Dermis microvascular lymphatic vessel endothelial cell (primary cell): ENCODE results near the gene ZC3H12C. TPM values are rescaled to one million over a fixed set of nuclear protein-coding genes. Genes with fewer than 3 reads are reported as not detected.

Experiments used
- DNase-seq, 2 donors: peaks; one replicate each; pipeline versions ENCODE4 v3.0.0 to v3.0.0-alpha.2; 2010; ENCODE audit warnings: low read depth in 2 of 2
- total RNA-seq: library from RNA; depleted of rRNA; stranded (reverse); fragments of >200 nt; gene quantifications from 2 replicates; pipeline ENCODE4 v1.2.1, GENCODE V29; 2014

ZC3H12C gene
- total RNA-seq, 1 donor from 2014 or later, result 10.5 TPM

DNA sequence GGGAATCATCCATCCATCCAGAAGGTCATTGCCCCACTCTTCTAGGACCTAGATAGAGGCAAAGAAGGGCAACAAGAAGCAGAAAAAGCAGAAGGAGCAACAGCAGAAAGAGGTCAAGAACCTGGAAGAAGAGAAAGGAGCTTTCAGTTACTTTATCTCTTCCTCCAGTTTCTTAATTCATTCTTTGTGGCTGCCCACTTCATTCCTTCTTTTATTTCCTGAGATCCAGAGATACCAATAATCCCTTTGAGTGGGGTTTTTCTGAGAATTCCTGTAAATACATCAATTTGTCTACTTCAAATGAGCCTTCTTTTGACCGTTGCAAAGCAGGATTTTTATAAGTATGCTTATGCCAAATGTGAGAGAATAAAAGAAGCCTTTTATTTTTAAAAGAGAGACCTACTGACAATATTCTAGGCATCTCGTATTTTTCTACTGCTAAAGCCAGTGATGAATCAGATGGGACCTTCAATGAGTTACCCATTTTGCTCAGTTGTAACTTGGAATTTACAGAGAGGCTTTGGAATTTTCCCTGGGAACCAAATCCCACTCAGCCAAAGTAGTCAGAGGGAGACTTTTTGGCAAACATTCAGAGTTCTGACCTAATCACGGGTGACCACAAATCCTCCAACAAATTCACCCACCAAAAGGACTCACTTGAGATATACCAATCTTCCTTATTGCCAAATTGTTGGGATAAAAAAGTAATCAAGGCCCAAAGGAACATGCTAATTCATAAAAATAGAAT, 54.9 kb downstream of the ZC3H12C start:
- DNase-seq, result peak in 1 of 2 donors; percentile 49

GRCh38 chr11:110148775-110149744, 55.9 kb downstream of the ZC3H12C start:
- DNase-seq, result peak; percentile 64 to 83

GRCh38 chr11:110152199-110152598, 59.0 kb downstream of the ZC3H12C start:
- no peak for DNase-seq

GRCh38 chr11:110153474-110153873, 60.3 kb downstream of the ZC3H12C start:
- DNase-seq, result no peak

- DNase-seq, result no peak
Observed at GRCh38 chr11:110156503-110156902, 63.3 kb downstream of the ZC3H12C start.

DNA sequence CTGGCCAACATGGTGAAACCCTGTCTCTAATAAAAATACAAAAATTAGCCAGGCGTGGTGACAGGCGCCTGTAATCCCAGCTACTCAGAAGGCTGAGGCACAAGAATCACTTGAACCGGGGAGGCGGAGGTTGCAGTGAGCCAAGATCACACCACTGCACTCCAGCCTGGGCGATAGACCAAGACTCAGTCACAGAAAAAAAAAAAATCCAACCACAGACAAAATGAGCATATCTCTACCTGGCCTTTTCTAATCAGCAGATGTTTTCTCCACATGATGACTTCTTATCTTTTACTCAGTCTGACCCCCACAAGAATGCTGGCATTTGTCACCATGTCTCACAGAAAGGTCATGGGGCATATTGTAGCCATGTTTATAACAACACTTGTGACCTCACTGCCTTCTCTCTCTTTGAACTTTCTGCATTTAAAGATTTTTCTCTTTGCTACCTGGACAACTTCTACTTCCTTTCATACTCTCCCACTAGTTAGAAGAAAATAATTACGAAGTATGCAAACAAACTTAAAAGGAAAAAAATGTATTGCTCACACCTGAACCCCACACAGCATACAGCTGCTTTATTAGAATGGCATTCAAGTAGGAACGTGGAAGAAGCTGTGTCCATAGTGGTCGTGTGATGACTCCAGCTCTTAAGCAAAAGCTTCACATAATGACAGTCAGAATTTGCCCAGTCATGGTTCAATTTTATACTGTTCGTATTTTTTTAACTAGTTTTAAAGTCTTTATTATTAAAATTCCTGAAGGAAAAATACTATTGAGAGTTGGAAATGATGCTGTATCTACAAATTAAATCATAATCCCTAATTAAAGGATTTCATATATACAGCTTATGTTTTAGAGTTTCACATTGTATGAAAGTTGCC, 65.4 kb downstream of the ZC3H12C start:
- DNase-seq, result no peak

GRCh38 chr11:110159476-110159875, 66.3 kb downstream of the ZC3H12C start:
- DNase-seq, result no peak

DNA sequence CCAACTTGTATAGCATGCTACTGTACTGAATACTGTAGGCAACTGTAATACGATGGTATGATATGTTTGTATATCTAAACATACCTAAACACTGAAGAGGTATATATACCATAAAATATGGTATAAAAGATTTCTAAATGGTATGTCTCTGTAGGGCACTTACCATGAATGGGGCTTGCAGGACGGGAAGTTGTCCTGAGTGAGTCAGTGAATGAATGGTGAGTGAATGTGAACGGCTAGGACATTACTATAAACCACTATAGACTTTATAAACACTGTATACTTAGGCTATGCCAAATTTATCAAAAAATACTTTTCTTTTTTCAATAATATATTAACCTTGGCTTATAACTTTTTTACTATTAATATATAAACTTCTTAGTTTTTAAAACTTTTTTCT, 66.8 kb downstream of the ZC3H12C start:
- peak in 1 of 2 donors; percentile 58 for DNase-seq

- DNase-seq, result no peak
Observed at GRCh38 chr11:110160437-110160836, 67.2 kb downstream of the ZC3H12C start.

- DNase-seq, result no peak
Observed at GRCh38 chr11:110161061-110161460, 67.9 kb downstream of the ZC3H12C start.

DNA sequence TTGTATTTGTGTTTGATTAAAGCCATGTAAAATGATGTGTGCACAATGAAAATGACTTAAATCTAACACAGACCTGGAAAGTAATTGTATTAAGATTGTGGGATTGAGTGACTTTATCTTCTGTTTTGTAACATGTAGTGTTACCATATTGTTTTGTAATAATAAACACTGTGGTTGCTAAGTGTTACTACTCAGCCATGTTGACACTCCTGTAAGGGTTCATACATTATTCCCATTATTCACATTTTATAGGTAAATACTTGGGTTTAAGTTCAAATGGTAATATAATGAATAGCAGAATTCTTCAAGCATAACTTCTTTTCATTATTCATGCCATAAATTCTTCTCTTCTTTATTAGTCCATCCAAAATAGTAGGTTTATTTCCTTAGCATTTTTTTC, 69.0 kb downstream of the ZC3H12C start:
- no peak for DNase-seq

DNA sequence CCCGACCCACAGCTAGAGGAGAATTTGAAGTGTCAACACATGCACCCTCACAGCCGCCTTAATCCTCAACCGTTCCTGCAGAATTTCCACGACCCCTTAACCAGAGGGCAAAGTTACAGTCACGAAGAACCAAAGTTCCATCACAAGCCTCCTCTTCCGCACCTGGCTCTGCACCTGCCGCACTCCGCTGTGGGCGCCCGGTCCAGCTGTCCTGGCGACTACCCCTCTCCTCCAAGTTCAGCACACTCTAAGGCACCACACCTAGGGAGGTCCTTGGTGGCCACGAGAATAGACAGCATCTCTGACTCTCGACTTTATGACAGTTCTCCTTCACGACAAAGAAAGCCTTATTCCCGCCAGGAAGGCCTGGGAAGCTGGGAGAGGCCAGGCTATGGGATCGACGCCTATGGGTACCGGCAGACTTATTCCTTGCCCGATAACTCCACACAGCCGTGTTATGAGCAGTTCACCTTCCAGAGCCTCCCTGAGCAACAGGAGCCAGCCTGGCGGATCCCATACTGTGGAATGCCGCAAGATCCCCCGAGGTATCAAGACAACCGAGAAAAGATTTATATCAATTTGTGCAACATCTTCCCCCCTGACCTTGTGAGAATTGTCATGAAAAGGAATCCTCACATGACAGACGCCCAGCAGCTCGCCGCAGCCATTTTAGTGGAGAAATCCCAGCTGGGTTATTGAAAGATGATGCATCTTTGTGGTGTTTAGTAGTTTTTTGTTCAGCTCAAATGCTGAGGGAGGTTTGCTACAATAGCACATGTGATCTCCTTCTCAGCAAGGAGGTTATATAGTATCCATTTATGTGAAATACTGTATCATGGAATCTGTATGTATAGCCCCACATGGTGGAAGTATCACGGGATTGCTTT, 72.1 kb downstream of the ZC3H12C start:
- no peak for DNase-seq

DNA sequence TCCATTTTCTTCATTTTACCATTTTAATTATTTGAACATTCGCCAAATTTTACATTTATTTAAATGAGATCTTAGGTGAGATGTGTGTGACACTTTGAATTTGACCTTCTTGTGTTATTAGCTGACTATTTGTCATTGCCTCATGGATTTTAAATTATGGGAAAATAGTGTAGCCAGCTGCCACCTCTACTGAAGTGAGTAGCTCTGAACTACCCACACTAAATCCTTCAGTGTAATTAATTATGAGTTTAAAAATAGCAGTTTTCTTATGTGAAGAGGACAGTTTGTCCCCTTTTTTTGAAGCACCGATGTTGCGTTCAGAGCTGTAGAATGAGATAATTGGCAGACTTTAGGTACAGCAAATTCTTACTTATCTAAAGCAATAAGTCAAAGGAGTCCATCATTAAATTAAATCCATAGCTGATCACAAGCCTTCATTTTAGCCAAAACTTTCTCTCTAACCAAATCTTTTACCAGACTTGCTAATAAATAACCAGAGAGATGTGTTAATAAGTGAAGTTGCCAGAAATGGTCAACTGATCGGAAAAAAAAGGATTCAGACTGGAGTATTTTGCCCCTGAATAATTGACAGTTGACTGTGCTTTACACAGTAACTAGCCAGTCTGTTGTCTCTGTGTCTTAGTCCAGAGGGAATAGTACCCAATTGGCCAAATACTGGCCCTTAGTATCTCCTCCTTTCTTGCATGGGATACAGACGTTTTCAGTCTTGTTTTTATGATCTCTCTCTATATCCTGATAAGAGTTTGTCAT, 75.0 kb downstream of the ZC3H12C start:
- DNase-seq, result no peak

DNA sequence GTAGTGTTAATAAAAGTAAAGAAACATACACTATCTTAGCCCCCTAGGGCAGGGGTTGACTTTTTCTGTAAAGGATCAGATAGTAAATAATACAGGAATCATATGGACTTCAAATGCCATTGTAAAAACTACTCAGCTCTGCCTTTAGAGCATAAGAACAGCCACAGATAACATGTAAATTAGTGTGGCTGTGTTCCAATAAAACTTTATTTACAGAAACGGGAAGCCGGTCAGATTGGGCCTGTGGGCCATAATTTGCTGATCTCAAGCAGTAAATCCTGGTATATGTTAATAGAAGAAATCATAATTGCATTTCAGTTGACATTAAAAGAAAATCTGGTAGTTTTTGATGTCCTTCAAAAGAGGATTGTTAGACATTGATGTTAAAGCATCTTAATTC, 76.5 kb downstream of the ZC3H12C start:
- no peak for DNase-seq

DNA sequence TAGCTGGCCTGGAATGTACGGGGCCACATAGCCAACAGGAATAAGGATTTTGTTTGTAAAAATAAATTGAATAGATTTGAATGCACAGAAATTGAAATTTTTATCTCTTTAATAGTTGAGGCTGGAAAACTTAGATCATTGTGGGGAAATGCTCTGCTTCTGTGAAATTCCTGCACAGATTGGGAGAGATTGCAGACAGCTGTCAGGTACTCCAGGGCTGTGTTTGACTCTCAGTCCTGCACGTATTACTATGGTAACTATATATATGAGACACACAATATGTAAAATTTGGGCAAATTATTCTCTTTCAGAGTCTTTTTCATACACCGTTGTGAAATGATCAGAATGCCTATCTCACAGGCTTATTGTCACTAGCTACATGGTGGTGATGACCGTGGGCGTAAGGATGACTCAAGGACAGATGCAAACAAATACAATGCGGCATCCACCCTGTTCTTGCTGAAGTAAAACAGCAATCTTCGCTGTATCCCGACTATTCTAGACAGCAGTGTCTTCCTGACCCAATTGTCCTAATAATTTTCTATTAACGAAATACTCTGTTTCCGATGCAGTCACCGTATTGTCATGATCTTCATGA, 79.4 kb downstream of the ZC3H12C start:
- no peak for DNase-seq

- peak; percentile 55 to 77 for DNase-seq
Observed at GRCh38 chr11:110173811-110174644, 80.8 kb downstream of the ZC3H12C start.

DNA sequence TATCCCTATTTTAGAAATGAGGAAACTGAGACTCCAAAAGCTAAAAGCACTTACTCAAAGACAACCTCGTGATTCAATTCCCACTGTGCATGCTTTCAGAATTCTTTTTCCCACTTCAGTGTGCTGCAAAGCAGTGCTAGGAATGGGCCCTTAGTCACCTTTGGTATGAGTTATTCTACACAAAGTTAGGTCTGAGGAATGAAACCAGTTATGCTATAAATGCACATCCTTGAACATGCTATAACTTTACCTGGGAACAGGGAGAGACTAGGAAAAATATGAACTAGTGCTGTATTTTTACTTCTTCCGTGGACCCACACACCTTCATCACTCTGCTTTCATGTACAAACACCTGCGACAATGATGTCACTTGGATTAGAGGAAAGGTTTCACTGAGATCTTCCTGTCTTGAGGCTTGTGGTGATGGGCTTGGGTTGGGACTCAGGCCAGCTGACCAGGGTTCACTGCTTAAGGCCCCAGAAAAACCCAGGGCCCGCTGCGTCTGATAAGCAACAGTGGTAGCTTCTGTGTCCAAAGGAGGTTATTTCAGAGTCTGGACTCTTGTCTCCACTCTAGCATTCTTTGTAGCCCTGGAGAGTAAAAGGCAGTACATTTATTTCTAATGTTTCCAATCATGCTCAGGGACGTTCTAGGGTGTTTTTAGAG, 81.6 kb downstream of the ZC3H12C start:
- DNase-seq, result no peak
